Thoracic aorta (tissue), 2 donors: ENCODE results near the gene CAMKV. TPM values are rescaled to one million over a fixed set of nuclear protein-coding genes. Genes with fewer than 3 reads are reported as not detected.
"Not testable (repeated sequence)": the region's sequence is repeated elsewhere in the genome, so short reads cannot be mapped to it uniquely, and the experiment has no call there.

Experiments
- ATAC-seq: fragments of 150-250 bp; one replicate; pipeline ENCODE4 v1.8.0; 2017; ENCODE audit warnings: low read depth; ENCODE audit not compliant: insufficient number of reproducible peaks, low FRiP score
- DNase-seq: peaks from one replicate; pipeline ENCODE4 v3.0.0-alpha.2; 2020; ENCODE audit warnings: low spot score
- H3K27ac ChIP-seq, 2 donors: fragments of 200-600 bp; sonication (generic); 1 replicate in 1 of 2; 2 replicates in 1 of 2; pipeline ENCODE4 v1.5.1; 2016; ENCODE audit warnings: mild to moderate bottlenecking in 2 of 2, moderate library complexity in 2 of 2
- H3K27me3 ChIP-seq: fragments of 200-600 bp; sonication (generic); replicated peaks from 2 replicates; pipeline ENCODE4 v1.6.0; 2016; ENCODE audit warnings: mild to moderate bottlenecking; ENCODE audit not compliant: insufficient read depth
- H3K36me3 ChIP-seq: fragments of 200-600 bp; sonication (generic); one replicate; pipeline ENCODE4 v1.5.1; 2016
- H3K4me1 ChIP-seq, 2 donors: fragments of 200-600 bp; sonication (generic); 1 replicate in 1 of 2; 2 replicates in 1 of 2; pipeline versions ENCODE4 v1.5.1 to v1.6.0; 2016; ENCODE audit warnings: low read depth in 2 of 2, mild to moderate bottlenecking in 1 of 2; ENCODE audit not compliant: control insufficient read depth in 1 of 2
- H3K4me3 ChIP-seq: fragments of 200-600 bp; sonication (generic); 2 replicates; pipeline ENCODE4 v1.5.1; 2016; ENCODE audit warnings: mild to moderate bottlenecking
- H3K9me3 ChIP-seq: fragments of 200-600 bp; sonication (generic); 2 replicates; pipeline ENCODE4 v1.5.1; 2016
- total RNA-seq, 2 donors: library from RNA; depleted of rRNA; stranded (reverse); fragments of >200 nt; gene quantifications; one replicate each; pipeline versions ENCODE4 v1.1.0 to v1.2.3, GENCODE V29; 2016
- TF ChIP-seq, protein P1 (sequence below): fragments of 200-600 bp; sonication (generic); IDR thresholded peaks from one replicate; pipeline ENCODE4 v1.5.1; 2019; ENCODE audit warnings: antibody characterized with exemption

CAMKV gene
- total RNA-seq, 2 donors from 2014 or later: not detected

DNA sequence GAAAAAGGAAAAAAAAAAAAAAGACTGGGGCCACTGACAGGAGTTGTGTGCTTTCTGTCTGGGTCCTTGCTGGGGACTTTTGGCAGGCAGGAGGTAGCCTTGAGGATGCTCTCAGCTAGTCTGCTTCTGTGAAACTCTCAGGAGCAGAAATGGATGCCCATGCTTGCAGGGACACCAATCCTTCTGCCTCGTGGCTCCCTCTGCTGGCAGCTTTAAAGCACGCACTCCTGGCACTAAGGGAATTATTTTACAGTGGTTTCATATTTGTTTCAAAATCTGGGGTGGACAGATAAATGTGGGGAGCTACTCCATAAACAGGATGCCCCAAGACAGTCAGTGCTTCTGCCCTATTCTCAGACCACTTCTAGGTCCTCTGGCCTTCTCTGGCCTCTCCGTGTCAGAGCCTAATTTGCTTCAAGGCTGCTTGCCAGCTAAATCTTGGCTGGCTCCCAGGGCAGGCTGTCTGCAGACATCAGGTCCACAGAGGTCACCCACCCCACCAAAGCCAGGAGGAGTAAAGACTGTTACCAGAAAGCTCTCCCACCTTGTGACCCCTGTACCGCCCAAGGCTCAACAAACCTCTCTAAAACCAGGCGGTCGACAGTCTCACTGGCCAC, 30.4 kb downstream of the CAMKV start:
- peak; percentile 18 for DNase-seq
- Histone ChIP-seq H3K27ac (no peak overlapping the region), H3K4me1 (peaks cover 0 to 12% of the 10 kb centered on the region in 2 donors), H3K27me3 (no peaks in the 10 kb centered on the region), H3K9me3 (no peaks in the 10 kb centered on the region), H3K36me3 (no peaks in the 10 kb centered on the region), H3K4me3 (no peak overlapping the region)
- peak; percentile 37 for ATAC-seq
- TF ChIP-seq, protein P1, sequence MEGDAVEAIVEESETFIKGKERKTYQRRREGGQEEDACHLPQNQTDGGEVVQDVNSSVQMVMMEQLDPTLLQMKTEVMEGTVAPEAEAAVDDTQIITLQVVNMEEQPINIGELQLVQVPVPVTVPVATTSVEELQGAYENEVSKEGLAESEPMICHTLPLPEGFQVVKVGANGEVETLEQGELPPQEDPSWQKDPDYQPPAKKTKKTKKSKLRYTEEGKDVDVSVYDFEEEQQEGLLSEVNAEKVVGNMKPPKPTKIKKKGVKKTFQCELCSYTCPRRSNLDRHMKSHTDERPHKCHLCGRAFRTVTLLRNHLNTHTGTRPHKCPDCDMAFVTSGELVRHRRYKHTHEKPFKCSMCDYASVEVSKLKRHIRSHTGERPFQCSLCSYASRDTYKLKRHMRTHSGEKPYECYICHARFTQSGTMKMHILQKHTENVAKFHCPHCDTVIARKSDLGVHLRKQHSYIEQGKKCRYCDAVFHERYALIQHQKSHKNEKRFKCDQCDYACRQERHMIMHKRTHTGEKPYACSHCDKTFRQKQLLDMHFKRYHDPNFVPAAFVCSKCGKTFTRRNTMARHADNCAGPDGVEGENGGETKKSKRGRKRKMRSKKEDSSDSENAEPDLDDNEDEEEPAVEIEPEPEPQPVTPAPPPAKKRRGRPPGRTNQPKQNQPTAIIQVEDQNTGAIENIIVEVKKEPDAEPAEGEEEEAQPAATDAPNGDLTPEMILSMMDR: peak; percentile 91

DNA sequence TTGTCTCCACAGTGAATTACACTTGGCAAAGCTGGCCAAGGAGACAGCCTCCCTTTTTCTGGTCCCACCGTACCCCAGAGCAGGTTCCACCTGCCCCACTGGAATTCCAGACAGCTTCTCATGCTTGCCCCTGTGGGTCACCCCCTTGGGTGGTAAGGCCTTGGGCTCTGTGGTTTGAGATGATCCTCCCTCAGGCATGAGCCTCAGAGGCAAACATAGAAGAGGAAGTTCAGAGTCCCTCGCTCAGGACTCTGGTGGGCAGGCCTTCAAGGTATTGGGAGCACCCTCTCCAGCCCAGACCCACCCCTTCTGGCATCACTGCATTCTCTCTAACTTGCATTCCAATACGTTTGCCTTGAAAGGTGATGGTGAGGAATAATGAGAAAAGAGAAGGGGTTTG, 38.4 kb downstream of the CAMKV start:
- H3K4me3 ChIP-seq: no peak overlapping the region
- TF ChIP-seq, protein P1: no peak
- H3K4me1 ChIP-seq: no peaks in the 10 kb centered on the region
- DNase-seq (no peak), ATAC-seq (no peak)
- no peaks in the 10 kb centered on the region for H3K9me3 ChIP-seq
- no peak overlapping the region for H3K27ac ChIP-seq
- no peaks in the 10 kb centered on the region for H3K27me3 ChIP-seq
- H3K36me3 ChIP-seq: no peaks in the 10 kb centered on the region

DNA sequence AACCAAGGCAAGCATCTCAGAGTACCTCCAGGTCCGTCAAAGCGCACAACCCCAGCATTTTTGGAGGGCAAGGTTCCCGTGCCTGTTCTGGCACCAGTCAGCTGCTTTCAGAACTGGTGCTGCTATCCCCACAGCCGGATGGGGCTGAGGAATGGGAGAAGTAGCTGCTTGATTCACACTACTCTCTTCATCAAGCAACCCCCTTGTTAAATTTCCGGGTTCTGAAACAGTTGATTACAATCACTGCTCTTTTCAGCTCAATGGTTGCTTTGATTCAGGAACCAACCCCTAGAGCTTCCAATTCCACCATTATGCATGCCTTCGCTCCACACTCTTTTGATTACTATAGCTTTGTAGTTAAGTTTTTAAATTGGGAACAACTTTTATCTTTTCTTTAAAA, 43.7 kb downstream of the CAMKV start:
- TF ChIP-seq, protein P1: no peak
- no peak for ATAC-seq
- H3K9me3 ChIP-seq: no peaks in the 10 kb centered on the region
- no peak for DNase-seq
- H3K4me3 ChIP-seq: no peak overlapping the region
- H3K36me3 ChIP-seq: no peaks in the 10 kb centered on the region
- no peak overlapping the region for H3K27ac ChIP-seq
- H3K27me3 ChIP-seq: no peaks in the 10 kb centered on the region
- no peaks in the 10 kb centered on the region for H3K4me1 ChIP-seq

DNA sequence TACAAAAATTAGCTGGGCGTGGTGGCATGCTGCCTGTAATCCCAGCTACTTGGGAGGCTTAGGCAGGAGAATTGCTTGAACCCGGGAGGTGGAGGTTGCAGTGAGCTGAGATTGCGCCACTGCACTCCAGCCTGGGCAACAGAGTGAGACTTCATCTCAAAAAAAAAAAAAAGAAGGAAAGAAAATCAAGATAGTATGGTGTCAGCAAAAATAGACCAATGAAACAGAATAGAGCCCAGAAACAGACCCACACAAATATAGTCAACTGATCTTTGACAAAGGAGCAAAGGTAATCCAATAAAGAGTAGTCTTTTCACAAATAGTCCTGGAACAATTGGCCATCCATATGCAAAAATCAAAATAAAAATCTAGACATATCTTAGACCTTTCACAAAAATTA, 46.6 kb downstream of the CAMKV start:
- H3K4me3 ChIP-seq, H3K36me3 ChIP-seq, H3K27ac ChIP-seq, DNase-seq, H3K27me3 ChIP-seq, ATAC-seq, H3K4me1 ChIP-seq, H3K9me3 ChIP-seq: not testable (repeated sequence)

DNA sequence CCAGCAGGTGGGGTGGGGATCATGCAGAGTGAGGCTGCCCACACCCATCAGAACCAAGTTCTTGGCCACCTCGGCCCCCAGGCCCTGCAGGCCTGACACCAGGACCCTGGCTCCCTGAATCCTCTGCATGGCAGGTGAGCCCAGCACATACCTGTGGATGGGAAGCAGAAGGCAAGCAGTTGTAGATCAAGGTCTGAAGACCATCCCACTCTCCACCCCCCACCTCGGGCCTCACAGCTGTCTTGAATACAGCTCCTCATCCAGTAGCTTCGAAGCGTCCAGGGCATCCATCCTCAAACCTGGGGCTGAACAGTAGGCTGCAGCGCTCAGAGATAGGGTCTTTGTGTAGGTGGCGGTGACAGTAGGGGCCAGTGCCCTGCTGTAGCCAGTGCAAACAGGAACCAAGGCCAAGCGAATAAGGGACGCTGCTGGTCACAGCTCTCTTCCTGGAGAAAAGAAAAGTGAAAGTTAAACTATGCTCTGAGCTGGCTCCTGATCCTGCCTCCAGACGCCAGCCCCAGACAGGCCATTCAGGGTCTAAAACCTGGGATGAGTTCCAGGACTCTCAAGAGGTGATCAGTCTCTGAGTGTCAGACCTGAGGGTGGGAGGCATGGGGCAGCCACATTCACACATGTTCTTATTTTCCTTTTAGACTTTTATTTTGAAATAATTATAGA, 56.1 kb downstream of the CAMKV start, which contains the start of gene UBA7:
TSS of gene UBA7 (minus strand) at position 457 of the 678 bp plus-strand sequence. CDS start at position 291, 166 bp downstream.
- Histone ChIP-seq H3K27me3 (no peaks in the 10 kb centered on the region), H3K4me1 (peaks cover 11 to 29% of the 10 kb centered on the region in 2 donors), H3K4me3 (peak within 1 kb of the TSS; percentile 75), H3K36me3 (peaks cover 13% of the 10 kb centered on the region), H3K27ac (peak within 1 kb of the TSS; percentile 73), H3K9me3 (no peaks in the 10 kb centered on the region)
- DNase-seq (no peak), ATAC-seq (peak; percentile 74)
- TF ChIP-seq, protein P1: no peak
